H9 (cell line): ENCODE measurements around the gene INPP5E. TPM values are rescaled to one million over a fixed set of nuclear protein-coding genes. Genes with fewer than 3 reads are reported as not detected.

Source experiments
- DNase-seq: peaks from one replicate; pipeline ENCODE4 v3.0.0-alpha.2; 2017
- H2AFZ ChIP-seq: one replicate; pipeline ENCODE4 v1.6.1; 2013; ENCODE audit warnings: mild to moderate bottlenecking, low read length, control low read depth, moderate library complexity
- H2AK5ac ChIP-seq: 2 replicates; pipeline ENCODE4 v1.6.1; 2013; ENCODE audit warnings: low read length, control low read depth, mixed read lengths; ENCODE audit not compliant: insufficient read length
- H2BK120ac ChIP-seq: one replicate; pipeline ENCODE4 v1.6.1; 2013; ENCODE audit warnings: low read depth, mild to moderate bottlenecking, low read length, control low read depth, inconsistent platforms; ENCODE audit not compliant: poor library complexity, severe bottlenecking
- H2BK12ac ChIP-seq: 2 replicates; pipeline ENCODE4 v1.6.1; 2013; ENCODE audit warnings: low read length, control low read depth, mixed read lengths, low read depth; ENCODE audit not compliant: insufficient read length
- H2BK15ac ChIP-seq: 2 replicates; pipeline ENCODE4 v1.6.1; 2013; ENCODE audit warnings: low read depth, low read length, control low read depth
- H2BK20ac ChIP-seq: one replicate; pipeline ENCODE4 v1.6.1; 2013; ENCODE audit warnings: low read depth, mild to moderate bottlenecking, low read length, control low read depth, inconsistent platforms; ENCODE audit not compliant: poor library complexity, severe bottlenecking
- H2BK5ac ChIP-seq: 2 replicates; pipeline ENCODE4 v1.6.1; 2013; ENCODE audit warnings: low read length, control low read depth, mixed read lengths; ENCODE audit not compliant: insufficient read length
- H3K14ac ChIP-seq: 2 replicates; pipeline ENCODE4 v1.6.1; 2013; ENCODE audit warnings: low read length, control low read depth; ENCODE audit not compliant: insufficient read depth
- H3K18ac ChIP-seq: 2 replicates; pipeline ENCODE4 v1.6.1; 2013; ENCODE audit warnings: low read depth, mild to moderate bottlenecking, mixed read lengths, low read length, control low read depth; ENCODE audit not compliant: insufficient read length
- H3K23ac ChIP-seq: 2 replicates; pipeline ENCODE4 v1.6.1; 2013; ENCODE audit warnings: low read length, control low read depth, mixed read lengths, low read depth; ENCODE audit not compliant: insufficient read length
- H3K23me2 ChIP-seq: 2 replicates; pipeline ENCODE4 v1.6.1; 2013; ENCODE audit warnings: low read depth, mild to moderate bottlenecking, mixed read lengths, low read length, control low read depth; ENCODE audit not compliant: insufficient read length, poor library complexity, severe bottlenecking
- H3K27ac ChIP-seq: 2 replicates; pipeline ENCODE4 v1.5.1; 2013; ENCODE audit warnings: low read length, control low read depth, mixed read lengths, low read depth; ENCODE audit not compliant: insufficient read length
- H3K27me3 ChIP-seq: 2 replicates; pipeline ENCODE4 v1.6.1; 2013; ENCODE audit warnings: low read length, control low read depth, inconsistent platforms; ENCODE audit not compliant: insufficient read depth
- H3K4ac ChIP-seq: 2 replicates; pipeline ENCODE4 v1.6.1; 2013; ENCODE audit warnings: low read depth, mild to moderate bottlenecking, control low read depth, inconsistent platforms, low read length, moderate library complexity
- H3K4me1 ChIP-seq: 2 replicates; pipeline ENCODE4 v1.6.1; 2013; ENCODE audit warnings: low read length, control low read depth, inconsistent platforms; ENCODE audit not compliant: insufficient read depth
- H3K4me2 ChIP-seq: 2 replicates; pipeline ENCODE4 v1.6.1; 2013; ENCODE audit warnings: low read length, control low read depth, mixed read lengths; ENCODE audit not compliant: insufficient read length, insufficient read depth
- H3K56ac ChIP-seq: 2 replicates; pipeline ENCODE4 v1.6.1; 2013; ENCODE audit warnings: low read depth, mild to moderate bottlenecking, mixed read lengths, low read length, control low read depth; ENCODE audit not compliant: insufficient read length
- H3K79me1 ChIP-seq: 2 replicates; pipeline ENCODE4 v1.6.1; 2013; ENCODE audit warnings: low read depth, mild to moderate bottlenecking, moderate library complexity, low read length, control low read depth, inconsistent platforms; ENCODE audit not compliant: insufficient read depth, poor library complexity, severe bottlenecking
- H3K79me2 ChIP-seq: 2 replicates; pipeline ENCODE4 v1.6.1; 2013; ENCODE audit warnings: low read length, control low read depth, inconsistent platforms; ENCODE audit not compliant: insufficient read depth
- H3K9ac ChIP-seq: 2 replicates; pipeline ENCODE4 v1.6.1; 2013; ENCODE audit warnings: low read length, control low read depth, mixed read lengths; ENCODE audit not compliant: insufficient read length; ENCODE audit errors: extremely low read depth
- H3K9me3 ChIP-seq: one replicate; pipeline ENCODE4 v1.6.1; 2013; ENCODE audit warnings: low read depth, low read length, inconsistent platforms; ENCODE audit not compliant: control insufficient read depth
- H3T11ph ChIP-seq: one replicate; pipeline ENCODE4 v1.6.1; 2013; ENCODE audit warnings: mild to moderate bottlenecking, low read length, control low read depth, inconsistent platforms
- H4K20me1 ChIP-seq: one replicate; pipeline ENCODE4 v1.6.1; 2013; ENCODE audit not compliant: control insufficient read depth, insufficient read length, insufficient read depth
- H4K5ac ChIP-seq: 2 replicates; pipeline ENCODE4 v1.6.1; 2013; ENCODE audit warnings: low read depth, mild to moderate bottlenecking, mixed read lengths, low read length, control low read depth; ENCODE audit not compliant: insufficient read length
- H4K8ac ChIP-seq: replicated peaks from 2 replicates; pipeline ENCODE4 v1.6.1; 2013; ENCODE audit warnings: low read length, control low read depth, mixed read lengths, low read depth; ENCODE audit not compliant: insufficient read length
- H4K91ac ChIP-seq: 2 replicates; pipeline ENCODE4 v1.6.1; 2013; ENCODE audit warnings: low read depth, mild to moderate bottlenecking, moderate library complexity, mixed read lengths, low read length, control low read depth; ENCODE audit not compliant: insufficient read length
- H3K27ac Mint-ChIP-seq, 3 experiments: 2 replicates in 2 of 3; 3 replicates in 1 of 3; pipeline ENCODE4 v1.8.0; 2020 to 2021; ENCODE audit warnings: mixed read lengths in 3 of 3, mild to moderate bottlenecking in 1 of 3, moderate library complexity in 1 of 3
- H3K27me3 Mint-ChIP-seq: 2 replicates; pipeline ENCODE4 v1.8.0; 2021; ENCODE audit warnings: low read depth, mild to moderate bottlenecking, moderate library complexity, mixed read lengths
- H3K36me3 Mint-ChIP-seq, 3 experiments: 2 replicates in 2 of 3; 3 replicates in 1 of 3; pipeline ENCODE4 v1.8.0; 2020 to 2021; ENCODE audit warnings: low read depth in 3 of 3, mixed read lengths in 3 of 3; ENCODE audit not compliant: insufficient read depth in 1 of 3
- H3K4me1 Mint-ChIP-seq, 2 experiments: 2 replicates each; pipeline ENCODE4 v1.8.0; 2020; ENCODE audit warnings: mixed read lengths in 2 of 2
- H3K4me3 Mint-ChIP-seq, 2 experiments: 2 replicates in 1 of 2; 3 replicates in 1 of 2; pipeline ENCODE4 v1.8.0; 2020 to 2021; ENCODE audit warnings: mild to moderate bottlenecking in 2 of 2, mixed read lengths in 2 of 2, moderate library complexity in 1 of 2
- H3K9me3 Mint-ChIP-seq, 2 experiments: 2 replicates in 1 of 2; 3 replicates in 1 of 2; pipeline ENCODE4 v1.8.0; 2020; ENCODE audit warnings: mild to moderate bottlenecking in 2 of 2, mixed read lengths in 2 of 2, moderate library complexity in 1 of 2
- WGBS: extraction: QIAGEN DNeasy Blood & Tissue Kit; methylation state at CpG from one replicate; pipeline ENCODE4 v1.1.7; 2013; ENCODE audit warnings: missing lambda C conversion rate, low lambda C conversion rate, mixed read lengths; ENCODE audit not compliant: insufficient read length; ENCODE audit errors: extremely low coverage; 5-methylcytosine and 5-hydroxymethylcytosine counted together
- total RNA-seq: library from RNA; stranded (reverse); gene quantifications from 2 replicates; pipeline ENCODE4 v1.2.1, GENCODE V29; 2021
- TF ChIP-seq, protein P1 (sequence below): fragments of 200-600 bp; sonication (generic); conservative IDR thresholded peaks from 3 replicates; pipeline ENCODE4 v1.8.0; 2021; ENCODE audit warnings: antibody characterized with exemption, mild to moderate bottlenecking

Gene INPP5E
- total RNA-seq, 1 experiment from 2014 or later, result 21.0 TPM

DNA sequence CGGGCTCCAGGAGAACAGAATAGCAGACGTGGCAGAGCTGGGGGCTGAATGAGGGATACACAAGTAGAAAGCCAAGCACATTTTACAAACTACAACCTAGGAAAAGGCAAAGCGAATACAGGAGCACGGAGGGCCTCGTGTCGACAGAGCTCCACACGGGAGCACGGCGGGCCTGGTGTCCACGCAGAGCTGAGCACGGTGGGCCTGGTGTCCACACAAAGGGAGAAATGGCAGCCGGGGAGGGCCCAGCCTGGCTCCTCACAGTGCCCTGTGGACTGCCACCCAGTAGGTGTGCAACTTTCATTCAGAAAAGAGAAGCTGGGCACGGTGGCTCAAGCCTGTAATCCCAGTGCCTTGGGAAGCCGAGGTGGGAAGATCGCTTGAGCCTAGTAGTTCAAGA is 3.4 kb upstream of the INPP5E start:
- Histone ChIP-seq H3K23ac (no peak overlapping the region), H3K9ac (no peak overlapping the region), H3K23me2 (peaks cover 13% of the 10 kb centered on the region), H4K5ac (no peak overlapping the region), H2BK15ac (no peak overlapping the region), H3K14ac (no peak overlapping the region), H2BK5ac (no peak overlapping the region), H3K56ac (no peak overlapping the region), H2BK120ac (no peak overlapping the region), H4K20me1 (peaks cover 2% of the 10 kb centered on the region), H3T11ph (no peak overlapping the region), H2BK12ac (no peak overlapping the region), H2BK20ac (no peak overlapping the region), H3K18ac (no peak overlapping the region), H4K8ac (no peak overlapping the region), H3K4me2 (no peak overlapping the region), H3K4me1 (no peaks in the 10 kb centered on the region), H3K4ac (no peak overlapping the region), H2AFZ (no peak overlapping the region), H2AK5ac (no peak overlapping the region), H3K27ac (no peak overlapping the region), H3K27me3 (no peaks in the 10 kb centered on the region), H3K79me1 (no peaks in the 10 kb centered on the region), H3K79me2 (no peaks in the 10 kb centered on the region), H4K91ac (no peak overlapping the region), H3K9me3 (no peaks in the 10 kb centered on the region)
- no peak overlapping the region for H3K27ac Mint-ChIP-seq
- no CpG with 5 or more reads among the region's 15 CpGs for WGBS
- peaks cover 26 to 73% (median 62%) of the 10 kb centered on the region in 3 experiments for H3K36me3 Mint-ChIP-seq
- TF ChIP-seq, protein P1, sequence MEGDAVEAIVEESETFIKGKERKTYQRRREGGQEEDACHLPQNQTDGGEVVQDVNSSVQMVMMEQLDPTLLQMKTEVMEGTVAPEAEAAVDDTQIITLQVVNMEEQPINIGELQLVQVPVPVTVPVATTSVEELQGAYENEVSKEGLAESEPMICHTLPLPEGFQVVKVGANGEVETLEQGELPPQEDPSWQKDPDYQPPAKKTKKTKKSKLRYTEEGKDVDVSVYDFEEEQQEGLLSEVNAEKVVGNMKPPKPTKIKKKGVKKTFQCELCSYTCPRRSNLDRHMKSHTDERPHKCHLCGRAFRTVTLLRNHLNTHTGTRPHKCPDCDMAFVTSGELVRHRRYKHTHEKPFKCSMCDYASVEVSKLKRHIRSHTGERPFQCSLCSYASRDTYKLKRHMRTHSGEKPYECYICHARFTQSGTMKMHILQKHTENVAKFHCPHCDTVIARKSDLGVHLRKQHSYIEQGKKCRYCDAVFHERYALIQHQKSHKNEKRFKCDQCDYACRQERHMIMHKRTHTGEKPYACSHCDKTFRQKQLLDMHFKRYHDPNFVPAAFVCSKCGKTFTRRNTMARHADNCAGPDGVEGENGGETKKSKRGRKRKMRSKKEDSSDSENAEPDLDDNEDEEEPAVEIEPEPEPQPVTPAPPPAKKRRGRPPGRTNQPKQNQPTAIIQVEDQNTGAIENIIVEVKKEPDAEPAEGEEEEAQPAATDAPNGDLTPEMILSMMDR, result no peak
- no peaks in the 10 kb centered on the region for H3K9me3 Mint-ChIP-seq
- H3K4me1 Mint-ChIP-seq, result peaks cover 3% of the 10 kb centered on the region in 2 experiments; a peak in 3 of 4 replicates
- DNase-seq, result no peak
- H3K4me3 Mint-ChIP-seq, result no peak overlapping the region
- no peaks in the 10 kb centered on the region for H3K27me3 Mint-ChIP-seq
